GM21786 (cell line): ENCODE data around the gene ADAD2.
"Not testable (repeated sequence)": the region's sequence is repeated elsewhere in the genome, so short reads cannot be mapped to it uniquely, and the experiment has no call there.

Source experiments
- ATAC-seq: cut with Tn5 transposase; IDR thresholded peaks from one replicate; pipeline ENCODE4 v1.9.1; 2021; ENCODE audit not compliant: unreplicated experiment

The ADAD2 gene

DNA sequence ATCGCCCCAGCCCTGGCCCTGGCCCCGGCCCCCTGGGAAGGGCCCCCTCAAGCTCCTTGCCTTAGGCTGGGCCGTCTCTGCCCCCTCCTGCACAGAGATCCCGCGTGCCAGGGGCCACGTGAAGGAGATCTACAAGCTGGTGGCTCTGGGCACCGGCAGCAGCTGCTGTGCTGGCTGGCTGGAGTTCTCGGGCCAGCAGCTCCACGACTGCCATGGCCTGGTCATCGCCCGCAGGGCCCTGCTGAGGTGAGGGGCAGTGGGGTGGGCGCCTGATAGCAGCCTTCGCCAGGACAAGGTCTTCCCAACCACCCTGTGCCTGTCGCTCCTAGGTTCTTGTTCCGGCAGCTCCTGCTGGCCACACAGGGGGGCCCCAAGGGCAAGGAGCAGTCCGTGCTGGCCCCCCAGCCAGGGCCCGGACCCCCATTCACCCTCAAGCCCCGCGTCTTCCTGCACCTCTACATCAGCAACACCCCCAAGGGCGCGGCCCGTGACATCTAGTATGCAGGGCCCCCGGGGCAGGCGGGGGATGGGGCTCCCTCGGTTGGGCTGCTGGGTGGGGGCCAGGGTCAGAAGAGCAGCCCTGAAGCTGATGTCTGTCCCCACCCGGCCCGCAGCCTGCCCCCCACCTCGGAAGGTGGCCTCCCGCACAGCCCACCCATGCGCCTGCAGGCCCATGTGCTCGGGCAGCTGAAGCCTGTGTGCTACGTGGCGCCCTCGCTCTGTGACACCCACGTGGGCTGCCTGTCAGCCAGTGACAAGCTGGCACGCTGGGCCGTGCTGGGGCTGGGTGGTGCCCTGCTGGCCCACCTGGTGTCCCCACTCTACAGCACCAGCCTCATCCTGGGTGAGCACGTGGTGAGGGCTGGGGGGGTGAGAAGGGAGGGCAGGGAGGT lies 4.5 kb downstream of the ADAD2 start:
- no peak for ATAC-seq

DNA sequence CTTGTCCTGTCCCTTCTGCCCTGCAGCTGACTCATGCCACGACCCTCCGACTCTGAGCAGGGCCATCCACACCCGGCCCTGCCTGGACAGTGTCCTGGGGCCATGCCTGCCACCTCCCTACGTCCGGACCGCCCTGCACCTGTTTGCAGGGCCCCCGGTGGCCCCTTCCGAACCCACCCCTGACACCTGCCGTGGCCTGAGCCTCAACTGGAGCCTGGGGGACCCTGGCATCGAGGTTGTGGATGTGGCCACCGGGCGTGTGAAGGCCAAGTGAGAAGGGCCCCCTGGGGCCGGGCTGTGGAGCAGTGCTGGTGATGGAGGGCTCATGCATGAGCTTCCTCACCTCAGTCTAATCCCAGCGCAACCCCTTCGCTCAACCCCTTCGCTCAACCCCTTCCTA lies 5.1 kb downstream of the ADAD2 start:
- ATAC-seq = no peak

DNA sequence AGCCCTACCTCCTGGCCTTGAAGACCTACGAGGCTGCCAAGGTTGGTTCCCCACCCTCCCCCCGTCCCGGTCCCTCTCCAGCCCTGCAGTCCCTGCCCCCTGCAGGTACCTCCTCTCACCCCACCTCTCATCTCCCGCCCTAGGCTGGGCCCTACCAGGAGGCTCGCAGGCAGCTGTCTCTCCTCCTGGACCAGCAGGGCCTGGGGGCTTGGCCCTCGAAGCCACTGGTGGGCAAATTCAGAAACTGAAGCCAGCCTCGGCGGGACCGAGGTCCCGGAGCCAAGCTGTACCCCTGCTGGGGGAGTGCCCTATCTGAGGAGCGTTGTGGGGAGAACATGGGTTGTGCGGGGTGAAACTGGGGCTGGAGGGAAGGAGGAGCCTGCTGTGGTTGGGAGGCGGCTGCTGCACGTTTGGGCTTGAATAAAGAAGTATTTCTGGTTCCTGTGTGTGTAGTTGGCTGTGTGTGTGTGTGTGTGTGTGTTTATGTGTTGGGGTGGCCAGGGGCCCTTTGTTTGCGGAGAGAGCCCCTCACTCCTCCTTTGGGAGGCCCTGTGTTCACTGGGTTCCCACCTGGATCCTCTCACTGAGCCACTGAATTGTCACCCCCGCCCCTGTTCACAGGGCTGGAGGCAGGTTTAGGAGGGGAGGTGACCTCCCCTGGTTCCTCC lies 5.9 kb downstream of the ADAD2 start:
- ATAC-seq = no peak

DNA sequence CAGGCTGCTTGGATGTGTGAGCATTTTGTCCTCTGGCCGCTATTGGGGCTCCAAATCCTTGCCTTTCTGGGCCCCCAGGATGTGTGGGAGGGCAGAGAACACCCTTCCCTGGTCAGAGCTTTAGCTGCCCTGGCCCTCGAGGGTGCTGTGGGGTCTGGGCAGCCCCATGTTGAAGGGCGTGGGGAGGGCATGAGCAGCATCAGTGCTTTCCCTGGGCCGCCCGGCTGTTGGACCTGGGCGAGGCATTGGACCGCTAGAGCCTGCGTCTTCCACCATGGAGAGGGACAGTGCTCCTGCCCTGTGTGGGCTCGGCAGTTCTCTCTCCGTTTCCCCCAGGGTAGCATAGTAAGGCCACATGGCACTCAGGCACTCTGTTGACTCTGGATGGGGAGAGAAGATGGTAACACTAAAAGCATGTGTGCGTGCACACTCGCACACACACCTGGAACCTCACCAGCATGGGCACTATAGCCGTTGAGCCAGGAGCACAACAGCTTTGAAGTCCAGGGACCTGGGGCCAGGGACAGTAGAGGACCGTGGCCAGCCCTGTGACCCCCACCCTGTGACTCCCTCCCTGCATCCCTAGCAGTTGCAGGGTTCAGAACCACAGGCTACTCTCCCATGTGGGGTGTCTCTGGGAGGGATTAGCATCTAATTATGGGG lies 6.6 kb downstream of the ADAD2 start:
- ATAC-seq = no peak

DNA sequence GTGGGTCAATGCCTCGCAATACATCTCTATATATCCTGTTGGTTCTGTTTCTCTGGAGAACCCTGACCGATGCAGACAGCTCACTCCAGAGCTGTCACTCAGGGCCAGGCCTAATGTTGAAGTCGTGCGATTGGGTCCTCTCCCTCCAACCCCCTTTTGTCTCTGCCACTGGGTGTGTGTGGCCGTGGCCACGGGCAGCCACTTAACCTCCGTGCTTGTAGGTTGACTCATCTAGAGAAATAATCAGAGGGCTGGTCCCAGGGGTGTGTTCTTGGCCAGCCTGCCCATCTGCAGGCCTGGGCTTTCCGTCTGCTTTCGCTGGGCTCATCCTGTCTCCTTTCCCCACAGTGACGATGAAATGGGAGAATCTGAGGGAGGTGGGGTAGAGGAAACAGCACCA lies 7.4 kb downstream of the ADAD2 start:
- ATAC-seq = no peak

DNA sequence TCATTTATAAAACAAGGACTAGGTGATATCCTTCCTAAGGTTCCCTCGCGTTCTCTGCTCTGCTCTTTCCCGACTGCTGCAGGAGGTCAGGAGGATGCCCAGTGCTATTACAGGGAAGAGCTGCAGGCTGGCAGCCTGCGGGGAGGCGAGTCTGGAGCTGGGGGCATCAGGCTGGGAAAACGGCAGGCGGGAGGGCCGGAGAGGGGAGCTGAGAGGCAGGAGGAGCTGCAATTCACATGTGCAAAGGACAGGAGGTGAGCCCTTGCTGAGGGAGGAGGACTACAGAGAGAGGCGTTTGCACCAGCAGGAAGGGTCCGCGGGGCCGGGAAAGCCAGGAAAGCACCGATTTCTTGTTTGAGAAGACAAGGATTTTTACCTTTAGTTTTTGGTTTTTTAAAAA lies 8.1 kb downstream of the ADAD2 start:
- ATAC-seq = no peak

DNA sequence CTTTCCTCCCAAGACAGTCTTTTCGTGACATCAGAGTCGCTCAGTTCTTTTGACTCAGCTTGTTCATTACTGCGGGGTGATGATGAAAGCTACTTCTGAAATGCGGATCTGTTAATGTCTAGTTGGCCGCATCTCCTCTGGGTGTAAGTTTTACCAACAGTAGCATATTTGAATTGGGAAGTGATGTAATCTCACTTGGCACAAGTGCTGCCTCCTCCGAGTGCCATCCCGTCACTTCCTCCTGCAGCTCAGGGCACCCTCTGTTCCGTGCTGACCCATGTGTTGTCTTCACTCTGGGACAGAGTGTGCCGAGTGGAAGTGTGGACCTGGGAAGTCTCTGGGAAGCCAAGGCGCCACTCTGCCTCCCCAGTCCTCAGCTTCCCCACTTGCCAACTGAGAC lies 8.9 kb downstream of the ADAD2 start:
- ATAC-seq = no peak

DNA sequence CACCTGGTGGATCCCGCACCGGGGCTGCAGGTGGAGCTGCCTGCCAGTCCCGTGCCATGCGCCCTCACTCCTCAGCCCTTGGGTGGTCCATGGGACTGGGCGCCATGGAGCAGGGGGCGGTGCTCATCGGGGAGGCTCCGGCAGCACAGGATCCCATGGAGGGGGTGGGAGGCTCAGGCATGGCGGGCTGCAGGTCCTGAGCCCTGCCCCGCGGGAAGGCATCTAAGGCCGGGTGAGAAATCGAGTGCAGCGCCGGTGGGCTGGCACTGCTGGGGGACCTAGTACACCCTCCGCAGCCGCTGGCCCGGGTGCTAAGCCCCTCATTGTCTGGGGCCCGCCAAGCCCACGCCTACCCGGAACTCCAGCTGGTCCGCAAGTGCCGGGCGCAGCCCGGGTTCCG lies 13.6 kb downstream of the ADAD2 start:
- not testable (repeated sequence) for ATAC-seq

DNA sequence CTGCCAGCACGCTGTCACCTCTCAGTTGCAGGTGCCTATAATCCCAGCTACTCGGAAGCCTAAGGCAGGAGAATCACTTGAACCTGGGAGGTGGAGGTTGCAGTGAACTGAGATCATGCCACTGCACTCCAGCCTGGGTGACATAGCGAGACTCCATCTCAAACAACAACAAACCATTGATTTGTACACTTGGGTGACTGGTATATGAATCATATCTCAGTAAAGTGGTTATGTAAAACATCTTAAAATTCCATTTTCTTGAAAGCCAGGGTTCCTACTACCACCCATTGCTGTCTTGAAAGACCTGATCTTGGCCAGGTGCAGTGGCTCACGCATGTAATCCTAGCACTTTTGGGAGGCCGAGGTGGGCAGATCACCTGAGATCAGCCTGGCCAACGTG lies 14.2 kb downstream of the ADAD2 start:
- ATAC-seq = not testable (repeated sequence)

DNA sequence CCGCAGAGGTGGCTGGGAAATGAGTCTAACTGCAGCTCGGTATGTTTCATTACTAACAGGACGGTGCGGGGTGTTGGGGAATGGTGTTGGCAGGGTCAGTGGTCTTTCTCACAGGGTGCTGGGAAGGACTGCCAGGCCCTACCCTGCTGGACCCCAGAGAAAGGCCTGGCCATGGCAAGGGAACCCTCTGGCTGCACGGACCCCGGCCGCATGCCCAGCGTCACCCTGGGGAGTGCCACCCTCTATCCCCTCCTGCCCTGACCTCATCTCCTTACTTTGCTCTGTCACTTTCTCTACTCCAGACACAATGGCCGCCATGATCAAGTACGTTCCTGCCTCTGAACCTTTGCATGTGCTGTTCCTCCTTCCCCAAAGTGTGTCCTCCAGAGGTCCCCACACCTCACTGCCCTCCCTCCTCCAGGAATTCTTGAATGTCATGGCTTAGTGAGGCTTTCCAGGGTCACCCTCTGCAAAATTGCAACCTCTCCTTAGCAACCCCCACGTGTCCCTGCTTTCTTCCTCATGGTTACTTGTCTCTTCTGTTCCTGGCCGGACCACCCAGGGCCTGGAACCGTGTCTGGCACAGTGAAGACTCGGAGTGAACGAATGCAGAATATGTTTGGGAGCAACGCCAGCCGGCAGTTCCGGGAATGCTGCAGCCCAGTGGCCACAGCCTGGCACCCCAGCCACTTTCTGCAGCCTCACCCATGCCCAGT lies 15.2 kb downstream of the ADAD2 start:
- ATAC-seq = no peak

DNA sequence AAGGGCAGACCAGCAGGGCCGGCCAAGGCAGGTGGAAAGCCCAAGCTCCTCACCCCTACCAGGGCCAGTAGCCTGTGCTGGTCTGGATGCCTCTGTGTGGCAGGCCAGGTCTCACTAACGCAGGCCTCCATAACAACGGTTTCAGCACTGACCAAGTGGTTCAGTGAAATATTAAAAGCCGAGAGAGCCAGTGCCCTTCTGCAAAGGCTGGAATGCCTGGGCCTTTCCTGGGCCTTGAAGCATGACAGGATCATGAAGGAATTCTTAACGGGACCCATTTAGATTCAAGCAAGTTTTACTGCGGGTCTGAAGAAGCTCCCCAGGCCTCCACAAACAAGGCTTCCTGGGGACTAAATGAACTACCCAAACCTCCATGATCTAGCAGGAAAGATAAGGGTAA lies 16.3 kb downstream of the ADAD2 start:
- ATAC-seq = no peak

DNA sequence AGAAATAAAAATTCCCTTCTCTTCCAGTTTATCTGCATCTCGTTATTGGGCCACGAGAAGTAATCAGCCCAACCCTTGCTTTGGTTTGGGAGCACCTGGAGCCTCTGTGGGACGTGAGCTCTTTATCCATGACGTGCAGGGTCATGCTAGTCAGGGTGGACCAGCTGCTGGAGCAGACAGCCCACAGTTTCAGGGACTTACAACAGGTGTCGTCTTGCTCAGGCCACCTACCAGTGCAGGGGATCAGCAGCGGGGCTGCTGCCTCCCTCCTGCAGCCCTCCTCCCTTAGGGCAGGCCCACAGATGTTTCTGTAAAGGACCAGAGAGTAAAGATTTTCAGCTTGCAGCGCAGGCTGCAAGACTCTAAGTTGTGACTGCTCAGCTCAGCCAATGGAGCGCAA lies 16.9 kb downstream of the ADAD2 start:
- no peak for ATAC-seq

DNA sequence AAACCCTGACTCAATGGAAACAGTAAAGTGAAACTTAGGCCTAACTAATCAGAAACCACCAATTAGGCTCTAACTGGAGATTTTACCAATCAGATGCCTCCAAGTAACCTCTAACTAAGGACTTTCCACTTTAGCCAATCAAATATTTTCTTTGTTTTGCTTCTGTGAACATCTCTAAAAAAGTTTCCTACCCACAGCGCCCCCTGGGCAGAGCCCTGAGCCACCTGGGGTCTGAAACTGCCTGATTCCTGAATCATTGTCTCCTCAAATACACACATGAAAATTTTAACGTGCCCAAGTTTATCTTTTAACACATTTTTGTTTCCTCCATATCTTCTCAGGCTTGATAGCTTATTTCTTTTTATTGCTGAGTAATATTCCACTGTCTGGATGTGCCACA lies 19.0 kb downstream of the ADAD2 start:
- no peak for ATAC-seq

DNA sequence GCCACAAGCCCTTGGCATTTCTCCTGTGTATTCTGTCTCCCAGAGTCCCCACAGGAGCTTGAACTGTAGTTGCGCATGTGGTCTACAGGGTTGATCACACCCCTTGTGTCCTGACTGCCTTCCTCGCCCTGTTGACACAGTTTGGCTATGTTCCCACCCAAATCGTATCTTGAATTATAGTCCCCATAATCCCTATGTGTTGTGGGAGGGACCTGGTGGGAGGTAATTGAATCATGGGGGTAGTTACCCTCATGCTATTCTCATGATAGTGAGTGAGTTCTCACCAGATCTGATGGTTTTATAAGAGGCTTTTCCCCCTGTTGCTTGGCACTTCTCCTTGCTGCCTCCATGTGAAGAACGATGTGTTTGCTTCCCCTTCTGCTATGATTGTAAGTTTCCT lies 21.2 kb downstream of the ADAD2 start:
- ATAC-seq = no peak

DNA sequence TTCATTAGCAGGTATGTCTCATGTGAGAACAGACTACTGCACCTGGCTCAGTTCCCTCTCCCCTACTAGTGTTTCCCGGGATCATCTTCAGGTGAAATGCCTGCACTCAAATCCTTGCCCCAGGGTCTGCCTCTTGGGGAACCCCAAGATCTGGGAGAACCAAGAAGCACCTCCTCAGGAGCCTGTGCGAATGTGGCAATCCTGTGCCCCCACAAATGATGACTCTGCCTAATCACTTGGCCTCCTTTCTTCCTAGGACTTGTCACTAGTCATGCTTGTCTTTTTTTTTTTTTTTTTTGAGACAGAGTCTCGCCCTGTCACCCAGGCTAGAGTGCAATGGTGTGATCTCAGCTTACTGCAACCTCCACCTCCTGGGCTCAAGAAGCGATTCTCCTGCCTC lies 21.7 kb downstream of the ADAD2 start:
- no peak for ATAC-seq

DNA sequence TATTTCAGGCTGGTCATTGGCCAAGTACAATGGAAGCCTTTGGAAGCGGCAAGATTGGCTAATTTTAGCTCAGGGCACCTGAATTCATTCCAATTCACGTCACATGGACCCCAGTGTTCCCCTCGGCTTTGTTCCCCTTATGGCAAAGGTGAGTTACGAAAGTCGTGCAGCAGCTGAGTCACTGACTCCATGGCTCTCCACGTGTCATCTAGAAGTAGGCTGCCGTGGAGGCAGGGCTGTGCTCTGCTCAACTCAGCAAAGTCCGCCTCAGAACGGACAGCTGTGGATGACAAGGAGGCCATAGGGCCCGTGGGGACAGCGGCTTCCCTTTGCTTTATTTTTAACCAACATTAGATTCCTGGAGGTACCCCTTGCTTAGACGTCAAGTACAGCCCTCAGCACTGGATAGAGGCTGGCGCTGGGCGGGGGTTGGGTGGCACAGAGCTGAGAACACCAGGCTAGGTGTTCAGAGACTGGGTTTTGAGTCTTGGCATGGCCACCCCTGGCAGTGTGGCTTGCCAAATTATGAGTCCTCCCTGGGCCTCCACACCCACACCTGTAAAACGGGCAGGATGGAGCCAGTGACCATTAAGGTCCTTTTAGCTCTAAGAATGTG lies 23.6 kb downstream of the ADAD2 start:
- ATAC-seq = no peak

DNA sequence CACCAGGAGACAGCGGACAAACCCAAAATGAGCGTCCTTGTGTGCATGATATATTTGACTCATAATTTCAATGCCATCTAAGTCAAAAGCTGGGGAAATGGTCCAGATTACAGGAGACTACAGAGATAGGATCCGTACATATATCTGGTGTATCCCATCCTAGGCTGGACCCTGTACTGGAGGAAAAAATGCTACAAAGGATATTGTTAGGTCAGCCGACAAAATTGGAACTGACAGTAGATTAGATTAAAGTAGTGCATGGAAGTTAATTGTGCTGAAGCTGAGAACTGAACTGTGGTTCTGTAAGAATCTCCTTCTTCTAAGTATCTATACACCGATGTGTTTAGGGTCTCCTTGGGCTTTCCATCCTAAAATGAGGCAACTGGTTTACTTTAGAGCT lies 24.6 kb downstream of the ADAD2 start:
- ATAC-seq = no peak

DNA sequence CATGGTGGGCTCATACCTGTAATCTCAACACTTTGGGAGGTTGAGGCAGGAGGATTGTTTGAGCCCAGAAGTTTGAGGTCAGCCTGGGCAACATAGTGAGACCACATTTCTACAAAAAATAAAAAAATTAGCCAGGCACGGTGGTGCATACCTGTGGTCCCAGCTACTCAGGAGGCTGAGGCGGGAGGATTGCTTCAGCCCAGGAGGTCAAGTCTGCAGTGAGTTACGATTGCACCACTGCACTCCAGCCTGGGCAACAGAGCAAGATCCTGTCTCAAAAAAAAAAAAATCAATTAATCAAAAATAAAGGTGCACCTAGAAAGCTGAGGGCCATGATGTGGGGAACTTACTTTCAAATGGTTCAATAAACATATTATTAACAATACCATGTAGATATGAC lies 25.2 kb downstream of the ADAD2 start:
- ATAC-seq = not testable (repeated sequence)

DNA sequence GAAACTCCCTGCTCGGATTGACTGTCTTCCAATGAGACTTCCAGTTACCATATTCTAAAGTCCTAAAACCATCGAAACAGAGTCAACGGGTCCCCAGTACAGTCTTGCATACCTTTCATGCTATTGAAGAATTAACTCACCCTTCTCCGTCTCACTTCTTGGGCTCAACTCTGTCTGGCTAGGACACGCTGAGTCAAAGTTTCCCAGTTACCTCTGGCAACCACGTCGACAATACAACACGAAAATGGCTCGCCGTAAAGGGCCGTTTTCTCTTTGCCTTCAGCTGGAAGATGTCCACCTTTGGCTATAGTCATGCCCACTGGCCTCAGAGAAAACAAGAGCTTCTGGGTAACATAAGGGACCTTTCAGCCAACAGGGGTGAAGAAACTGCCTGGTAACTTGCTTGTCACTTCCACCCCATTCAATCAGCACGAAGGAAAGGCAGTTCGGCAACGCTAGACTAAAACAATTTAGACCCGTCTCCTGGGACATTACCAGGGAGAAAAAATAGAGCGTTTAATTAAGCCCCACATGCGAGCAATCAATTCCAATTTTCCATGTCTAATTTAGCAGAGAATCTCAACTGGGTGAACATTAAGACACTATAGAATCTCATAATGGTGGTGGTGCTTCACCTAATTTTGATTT lies 27.3 kb downstream of the ADAD2 start:
- no peak for ATAC-seq

DNA sequence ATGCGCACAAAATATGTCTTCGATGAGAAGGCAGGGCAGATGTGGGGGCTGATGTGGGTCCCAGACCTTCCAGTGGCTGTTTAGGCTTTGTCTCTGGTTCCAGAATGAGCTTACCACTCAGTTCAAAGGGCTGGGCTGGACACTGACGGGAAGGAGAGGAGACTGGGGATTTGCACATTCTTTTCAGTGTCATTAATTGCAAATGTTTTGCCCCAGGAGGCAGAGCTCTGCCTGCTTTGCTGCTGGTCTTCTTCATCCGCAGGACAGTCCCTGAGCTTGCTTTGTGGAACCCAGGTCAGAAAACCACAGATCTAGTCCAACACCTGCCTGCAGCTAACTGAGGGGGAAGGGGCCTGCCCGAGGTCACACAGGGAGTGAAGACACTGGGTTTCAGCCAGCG lies 28.0 kb downstream of the ADAD2 start:
- no peak for ATAC-seq
